HG03025 (cell line): ENCODE measurements around the gene SNX3.

Source experiments
- ATAC-seq: cut with Tn5 transposase; IDR thresholded peaks from one replicate; pipeline ENCODE4 v1.9.1; 2021; ENCODE audit warnings: mild to moderate bottlenecking, moderate library complexity; ENCODE audit not compliant: unreplicated experiment, low FRiP score

The SNX3 gene

DNA sequence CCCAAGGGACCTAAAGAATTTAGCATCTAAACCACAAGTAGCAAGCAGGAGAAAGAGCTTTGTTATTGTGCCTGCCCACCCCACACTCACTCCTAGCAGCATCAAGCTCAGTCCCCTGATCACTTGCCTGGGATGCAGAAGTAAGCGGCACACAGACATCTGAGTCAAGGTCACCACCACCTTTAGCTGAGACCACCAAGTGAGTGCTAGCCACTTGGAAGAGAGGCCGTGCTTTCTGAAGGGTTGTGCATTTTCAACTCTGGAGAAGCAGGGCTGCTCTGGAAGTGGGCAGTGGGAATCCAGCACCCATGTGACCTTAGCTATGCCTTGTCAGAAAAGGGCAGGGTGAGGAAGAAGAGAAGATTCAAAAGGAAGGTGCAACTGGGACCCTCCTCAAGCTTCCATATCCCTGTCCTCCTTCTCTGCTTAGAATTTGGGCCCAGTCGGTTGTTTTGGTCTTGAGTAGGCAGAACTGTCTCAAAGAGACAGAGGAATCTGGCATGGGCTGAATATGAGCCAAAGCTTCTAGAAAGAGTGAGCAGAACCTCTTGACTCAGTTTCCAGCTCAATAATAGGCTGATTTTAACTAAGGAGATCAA lies 88.8 kb downstream of the SNX3 start:
- ATAC-seq: no peak

DNA sequence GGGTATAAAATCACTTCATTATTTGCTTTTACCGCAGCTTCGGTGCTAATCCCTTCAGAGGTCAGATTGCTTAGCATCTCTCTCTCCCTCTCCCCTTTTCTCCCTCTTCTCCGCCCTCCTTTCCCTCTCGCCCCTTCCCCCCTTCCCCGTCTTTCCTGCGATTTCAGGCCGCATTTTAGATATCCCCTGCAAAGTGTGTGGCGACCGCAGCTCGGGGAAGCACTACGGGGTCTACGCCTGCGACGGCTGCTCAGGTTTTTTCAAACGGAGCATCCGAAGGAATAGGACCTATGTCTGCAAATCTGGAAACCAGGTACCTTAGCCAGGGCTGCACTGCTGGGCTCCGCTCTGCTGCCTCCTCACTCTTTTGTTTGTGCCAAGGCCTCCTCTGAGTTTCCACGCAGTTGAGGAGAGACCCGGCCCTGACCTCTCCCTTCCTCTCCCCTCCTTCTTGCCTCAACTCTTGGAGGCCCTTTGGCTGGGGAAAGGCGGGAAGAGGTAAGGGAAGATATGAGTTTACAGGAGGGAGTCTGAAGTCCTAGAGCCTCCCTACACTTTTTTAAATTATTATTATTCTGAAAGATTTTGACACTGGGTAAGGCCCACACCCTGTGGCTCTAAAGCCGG lies 89.4 kb downstream of the SNX3 start:
- no peak for ATAC-seq

DNA sequence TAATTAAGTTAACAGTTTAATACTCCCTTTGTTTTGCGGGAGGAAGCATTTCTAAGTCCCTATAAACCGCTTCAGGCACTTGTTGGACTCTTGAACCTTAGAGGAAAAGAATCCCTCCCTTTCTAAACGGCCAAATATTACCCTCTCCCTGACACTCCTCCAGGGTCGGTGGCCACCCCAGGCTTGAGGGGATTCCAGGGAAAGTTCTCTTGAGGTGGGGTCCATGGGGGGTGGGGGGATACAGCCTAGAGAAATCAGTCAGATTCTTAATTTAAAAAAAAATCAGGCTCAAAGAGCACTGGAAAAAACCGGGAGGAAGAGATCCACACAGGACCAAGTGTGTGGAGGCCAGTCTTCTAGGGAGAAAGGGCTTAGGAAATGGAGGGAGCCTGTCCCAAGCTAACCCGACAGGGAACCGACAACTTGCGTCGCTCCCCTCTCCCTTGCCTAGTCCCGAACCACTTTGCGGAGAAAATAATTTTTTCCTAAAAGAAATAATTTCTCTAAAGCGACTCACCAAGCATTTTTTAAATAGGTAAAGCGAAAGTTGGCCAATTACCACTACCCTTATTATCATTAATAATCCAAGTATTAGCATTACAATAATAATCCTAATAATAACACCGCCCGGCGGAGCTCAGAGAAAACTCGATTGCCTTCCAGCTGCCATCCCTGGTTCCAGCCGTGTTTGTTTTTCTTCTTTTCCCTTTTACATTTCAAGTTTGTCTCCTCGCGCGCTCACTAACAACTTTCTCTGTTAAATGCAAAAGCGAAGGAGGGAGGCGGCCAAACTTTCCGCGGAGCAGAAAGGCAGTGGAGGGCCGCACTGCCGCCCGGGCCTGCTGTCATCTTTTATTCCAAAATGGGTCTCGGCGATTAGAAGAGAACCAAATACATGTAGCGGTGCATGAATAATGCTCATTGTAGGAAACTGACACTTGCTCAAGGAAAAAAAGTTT lies 90.2 kb downstream of the SNX3 start:
- ATAC-seq: no peak

DNA sequence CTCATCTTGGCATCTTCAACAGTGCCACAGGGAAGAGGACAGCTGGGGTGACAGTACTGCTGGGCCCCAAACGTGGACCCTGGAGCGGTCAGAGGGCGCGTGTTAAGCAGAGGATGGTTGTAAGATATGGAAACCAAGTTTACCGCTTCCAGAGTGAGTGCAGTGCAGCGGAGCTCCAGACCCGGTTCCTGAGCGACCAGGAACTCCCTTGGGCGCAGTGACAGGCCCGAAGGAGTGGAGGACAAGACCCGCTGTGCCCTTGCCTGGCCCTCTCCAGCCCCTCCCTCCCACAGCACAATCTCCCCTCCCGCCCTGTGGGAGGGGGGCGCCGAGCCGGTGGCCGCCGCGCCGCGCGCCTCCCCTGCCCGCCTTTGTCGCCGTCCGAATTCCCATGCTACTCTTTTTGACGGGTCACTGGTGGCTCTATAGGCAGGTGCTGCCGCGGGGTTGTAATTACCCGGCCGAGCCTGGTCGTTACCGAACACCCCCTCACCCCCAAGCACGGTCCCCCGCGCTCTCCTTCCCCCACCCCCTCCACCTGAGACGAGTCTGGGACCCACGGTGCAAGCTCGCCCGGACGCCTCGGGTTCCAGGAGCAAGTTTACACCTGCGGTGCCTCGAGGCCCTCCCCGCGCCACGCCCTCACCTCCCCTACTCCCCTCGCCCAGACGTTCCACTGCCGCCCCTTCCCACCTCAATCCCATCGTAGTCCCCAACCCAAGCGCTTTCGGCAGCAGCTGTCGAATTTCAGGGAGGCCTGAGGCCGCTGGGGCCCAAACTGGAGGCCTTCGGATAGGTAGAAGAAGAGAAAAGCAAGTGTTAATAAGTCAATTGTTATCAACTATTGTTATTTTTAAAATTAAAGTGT lies 91.1 kb downstream of the SNX3 start:
- no peak for ATAC-seq

- no peak for ATAC-seq
Observed at GRCh38 chr6:108168501-108169463, 92.1 kb downstream of the SNX3 start.

DNA sequence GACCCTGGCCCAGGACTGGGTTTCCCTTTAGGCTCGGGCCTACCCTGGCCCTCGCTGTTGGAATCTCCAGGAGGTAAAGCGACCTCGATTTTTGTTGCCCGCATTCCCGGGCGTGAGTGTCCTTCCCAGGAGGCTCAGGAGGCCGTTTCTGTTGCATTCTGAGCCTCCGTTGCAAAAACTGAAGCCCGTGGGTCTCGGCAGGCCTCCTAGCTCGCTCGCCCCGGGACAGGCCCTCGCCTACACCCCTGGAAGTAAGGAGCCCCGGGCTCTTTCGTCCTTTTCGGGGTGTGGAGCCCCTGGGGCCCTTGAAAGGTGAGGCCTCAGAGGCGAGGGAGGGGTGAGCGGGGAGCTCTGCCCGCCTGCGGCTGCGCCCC lies 92.8 kb downstream of the SNX3 start:
- no peak for ATAC-seq

DNA sequence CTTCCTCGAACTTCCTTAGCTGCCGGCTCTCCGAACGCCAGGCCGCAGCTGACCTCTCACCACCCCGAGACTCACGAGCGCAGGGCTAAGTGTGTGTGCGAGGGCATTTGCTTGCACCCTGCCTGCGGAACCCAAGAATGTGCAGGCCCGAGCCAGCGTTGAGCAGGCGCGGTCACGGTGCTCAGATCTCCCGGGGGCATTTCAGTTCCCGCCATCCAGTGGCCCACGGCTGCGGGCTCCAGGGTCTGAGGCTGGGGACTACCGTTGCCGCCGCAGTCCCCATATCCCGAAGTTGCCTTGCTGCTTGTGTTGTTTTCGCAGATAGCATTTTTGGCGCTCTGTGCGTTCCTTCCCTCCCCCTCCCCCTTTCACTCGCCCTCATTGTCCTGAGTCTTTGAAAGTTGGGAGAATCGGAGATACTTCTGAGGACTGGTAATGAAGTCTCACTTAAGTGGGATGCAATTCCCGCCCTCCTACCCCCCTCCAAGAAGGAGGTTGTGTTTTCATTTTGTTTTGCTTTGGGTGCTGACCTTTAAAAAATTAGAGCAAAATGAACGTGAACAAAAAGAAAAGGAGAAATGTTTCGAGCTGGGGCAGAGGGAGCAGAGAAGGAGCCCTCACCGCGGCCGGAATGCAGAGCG lies 93.3 kb downstream of the SNX3 start:
- no peak for ATAC-seq

DNA sequence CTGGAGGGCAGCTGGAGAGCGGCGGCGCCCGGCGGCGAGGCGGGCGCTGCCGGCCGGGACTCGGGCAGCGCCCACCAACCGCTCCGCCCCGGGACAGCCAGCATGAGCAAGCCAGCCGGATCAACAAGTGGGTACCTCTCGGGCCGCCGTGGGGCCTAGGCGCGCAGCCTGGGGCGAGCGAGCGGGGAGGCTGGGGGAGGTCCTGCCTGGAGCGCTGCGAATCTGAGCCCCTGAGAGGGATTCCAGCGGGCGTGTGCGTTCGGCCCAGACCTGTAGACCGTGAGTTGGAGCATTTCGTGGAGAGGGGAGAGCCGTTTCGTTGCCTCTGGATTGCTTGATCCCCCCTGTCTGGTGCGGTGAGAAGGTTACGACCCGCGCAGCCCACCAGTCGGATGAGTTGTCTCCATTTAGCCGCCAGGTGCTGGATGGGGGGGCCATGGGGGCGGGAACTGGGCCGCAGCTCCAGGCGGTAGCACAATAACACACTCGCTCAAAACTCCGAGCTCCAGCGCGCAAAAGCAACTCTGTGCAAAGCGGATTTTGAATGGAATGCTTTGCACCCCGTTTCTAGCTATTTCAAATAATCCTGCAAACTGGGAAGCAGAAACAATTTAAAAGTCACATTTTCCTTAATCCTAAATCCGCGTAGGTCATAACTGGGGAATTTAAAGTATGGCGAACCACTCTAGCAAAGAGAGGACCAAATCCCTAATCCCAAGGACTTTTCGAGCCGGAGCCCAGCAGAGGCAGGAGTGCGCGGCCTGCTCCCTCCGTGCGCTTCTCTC lies 94.0 kb downstream of the SNX3 start:
- ATAC-seq: no peak

DNA sequence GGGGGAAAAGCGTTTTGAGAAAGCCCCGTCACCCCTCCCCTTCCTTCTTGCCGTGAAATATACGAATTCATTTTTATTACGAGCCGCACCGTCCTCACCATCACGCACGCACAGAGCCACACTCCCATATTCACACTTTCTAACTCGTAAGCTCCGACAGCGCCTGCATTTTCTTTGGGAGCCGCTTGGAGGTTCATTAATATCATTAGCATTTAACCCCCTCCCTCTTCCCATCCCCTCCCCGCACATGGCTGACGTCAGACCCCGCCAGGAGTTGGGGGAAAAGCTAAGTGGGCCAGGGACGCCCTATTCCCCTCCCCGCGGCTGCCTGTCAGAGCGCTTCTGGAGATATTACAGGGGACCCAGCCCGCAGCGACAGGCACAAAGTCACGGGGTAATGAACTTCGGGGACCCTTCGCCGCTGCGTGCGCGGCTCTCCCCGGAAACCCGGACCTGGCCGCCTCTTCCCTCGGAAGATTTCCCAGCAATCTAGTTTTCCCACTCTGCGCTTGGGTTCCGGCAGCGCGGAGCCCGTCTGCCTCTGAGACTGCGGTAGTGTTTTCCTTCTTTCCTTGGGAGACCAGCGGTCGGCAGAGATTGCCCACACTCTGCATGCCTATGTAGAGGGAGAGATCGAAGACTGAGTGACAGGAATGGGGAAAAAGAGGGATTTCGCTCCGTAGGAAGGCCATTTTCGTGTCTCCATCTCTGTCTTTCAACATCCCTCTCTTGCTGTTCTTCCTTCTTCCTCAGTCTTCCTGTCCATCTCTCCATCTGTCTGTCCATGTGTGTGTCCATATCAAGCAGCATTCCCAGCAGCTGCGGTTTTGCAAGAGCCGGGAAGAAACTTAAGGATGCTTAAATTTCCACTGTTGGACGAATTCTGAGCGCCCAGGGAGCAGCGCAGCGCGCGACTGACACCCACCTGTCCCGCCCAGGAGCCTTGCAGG lies 94.9 kb downstream of the SNX3 start, which contains the start of gene NR2E1:
Gene NR2E1 (plus strand): TSS at position 309 of the 950 bp plus-strand sequence. CDS start 744 bp downstream, outside the sequence.
- no peak for ATAC-seq

DNA sequence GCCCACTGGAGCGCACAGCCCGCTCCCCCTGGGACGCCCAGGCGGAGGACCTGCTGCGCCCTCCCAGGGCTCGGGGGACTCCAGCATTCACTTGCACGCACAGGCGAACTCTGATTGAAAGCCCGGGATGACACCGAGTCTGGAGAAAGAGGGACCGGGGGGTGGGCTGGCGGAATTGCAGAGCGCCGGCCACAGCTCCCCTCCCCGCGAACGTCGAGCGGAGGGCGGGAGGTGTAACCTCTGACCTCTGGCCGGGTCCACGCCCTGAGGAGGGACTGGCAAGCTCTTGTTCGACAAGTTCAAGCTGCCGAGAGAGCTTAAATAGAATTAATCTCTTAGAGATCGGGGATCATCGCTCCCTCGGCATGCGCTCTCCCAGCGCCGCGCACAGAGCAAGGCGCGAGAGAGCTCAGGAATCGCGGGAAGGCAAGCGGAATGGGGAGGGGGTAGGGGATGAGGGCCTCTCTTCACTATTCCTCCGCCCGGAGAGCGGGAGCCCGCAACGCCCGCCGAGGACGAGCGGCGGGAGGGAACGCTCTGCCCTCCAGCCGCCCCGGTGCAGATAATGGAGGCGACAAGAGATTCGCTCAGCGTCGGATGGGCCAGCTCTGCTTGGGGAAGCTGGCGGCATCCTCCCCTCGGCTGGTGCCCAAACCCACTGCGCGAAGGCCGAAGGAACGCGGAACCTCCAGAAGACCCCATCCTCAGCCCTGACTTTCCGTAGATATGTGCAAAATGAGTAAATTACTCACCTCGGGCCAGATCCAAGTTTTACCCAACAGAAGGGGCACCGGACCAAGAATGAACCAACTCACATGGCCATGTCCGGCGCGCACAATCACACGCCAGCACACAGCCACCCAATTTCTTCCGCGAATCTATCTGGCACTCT lies 95.8 kb downstream of the SNX3 start:
- no peak for ATAC-seq

DNA sequence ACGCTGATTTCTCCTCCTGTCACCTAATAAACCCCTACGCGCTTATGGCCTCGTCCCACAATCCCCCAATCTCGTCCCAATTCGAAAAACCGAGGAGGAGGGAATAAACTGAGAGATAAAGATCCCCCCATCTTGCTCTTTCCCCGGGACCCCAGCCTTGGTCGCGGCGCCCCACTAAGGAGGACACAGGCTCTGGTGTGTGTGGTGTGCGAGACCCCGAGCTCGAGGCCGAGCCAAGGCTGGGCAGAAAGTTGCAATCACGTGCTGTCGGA lies 96.4 kb downstream of the SNX3 start:
- ATAC-seq: no peak

DNA sequence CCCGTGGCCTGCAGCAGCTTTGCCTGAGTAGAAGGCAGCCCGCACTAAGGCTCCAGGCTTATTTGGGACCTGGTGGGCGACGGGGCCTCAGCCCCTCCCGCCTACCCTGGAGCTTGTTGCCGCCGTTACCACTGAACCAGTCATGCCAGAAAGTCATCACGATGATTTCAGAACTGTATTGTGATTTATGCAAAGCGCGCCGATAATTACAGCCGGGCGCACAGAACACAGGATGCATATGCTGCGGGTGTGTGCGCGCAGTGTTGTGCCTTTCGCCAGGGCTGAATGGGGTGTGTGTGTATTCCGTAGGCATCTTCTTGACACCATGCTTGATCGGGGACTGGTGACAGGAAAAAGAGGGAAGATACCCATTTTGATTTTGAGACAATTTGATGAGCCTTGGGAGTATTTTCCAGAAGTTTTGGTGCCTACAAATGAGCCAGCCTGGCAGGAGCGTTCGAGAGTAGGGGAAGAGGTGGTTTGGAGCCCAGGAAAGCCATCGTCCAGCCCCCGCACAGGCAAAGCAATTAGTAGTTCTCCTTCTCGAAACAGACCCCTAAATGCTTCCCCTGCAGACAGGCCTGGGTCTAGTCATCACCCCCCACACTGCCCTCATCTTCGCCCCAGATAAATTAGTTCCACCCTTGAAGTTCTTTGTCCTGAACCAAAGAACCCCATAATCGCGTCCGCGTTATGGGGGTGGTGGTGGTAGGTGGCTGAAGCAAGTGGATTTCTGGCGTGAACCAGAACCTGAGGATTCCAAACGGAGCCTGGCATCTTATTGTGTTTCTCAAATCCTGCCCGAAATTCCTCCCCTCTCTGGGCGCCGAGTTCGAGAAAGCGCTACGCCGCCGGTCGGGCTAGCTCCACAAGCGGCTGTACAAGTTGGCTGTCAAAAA lies 96.9 kb downstream of the SNX3 start:
- no peak for ATAC-seq

DNA sequence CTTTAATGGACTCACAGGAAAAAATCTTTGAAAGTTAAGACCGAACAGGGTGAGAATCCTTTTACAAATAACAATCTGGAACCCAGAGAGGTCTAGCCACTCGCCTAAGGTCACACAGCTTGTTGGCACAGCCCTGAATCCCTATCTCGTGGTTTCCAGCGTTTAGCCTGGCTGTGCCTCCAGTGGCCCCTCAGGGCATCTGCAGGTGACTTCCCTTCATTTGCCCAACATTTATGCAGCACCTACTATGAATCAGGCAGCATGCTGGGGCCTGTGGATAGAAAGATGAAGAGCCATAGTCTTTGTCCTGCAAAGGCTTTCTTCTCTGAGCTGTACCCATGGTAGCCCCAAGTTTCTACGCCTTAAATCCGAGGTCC lies 97.6 kb downstream of the SNX3 start:
- ATAC-seq: no peak

- ATAC-seq: no peak
Observed at GRCh38 chr6:108161724-108162282, 99.0 kb downstream of the SNX3 start.
